ENCODE results near the gene PRSS56. TPM values are rescaled to one million over a fixed set of nuclear protein-coding genes. Genes with fewer than 3 reads are reported as not detected.

The PRSS56 gene
- total and polyA plus RNA-seq, 2 of the 13 experiments (the other 11 are each of a cell fraction or from before 2014, with no cell fraction given), result not detected

GRCh38 chr2:232485757-232486557 is 34.2 kb upstream of the PRSS56 start:
- H3K79me2 ChIP-seq (ENCODE audit: insufficient read depth, low read length), result no peaks in the 10 kb centered on the region
- ATAC-seq, result no peak
- H2AFZ ChIP-seq (ENCODE audit: low read length), result no peak overlapping the region
- intact Hi-C loops (cut with micrococcal nuclease; ENCODE audit: unreplicated experiment) (no loop called here), in situ Hi-C loops (cut with HindIII; ENCODE audit: extremely low pct_ligation_motif_present, low pct_unique_long_range_greater_than_20kb) (no loop called here)
- H4K20me1 ChIP-seq (ENCODE audit: insufficient read depth, low read length), result no peaks in the 10 kb centered on the region; the same call in 1 of the 2 replicates
- H3K4me1 ChIP-seq (ENCODE audit: insufficient read depth, low read length), result no peaks in the 10 kb centered on the region
- WGBS (ENCODE audit: low lambda C conversion rate), result 82% methylated on average over 83 of the region's 111 CpGs
- FAIRE-seq, result no peak
- no peak overlapping the region for H3K4me2 ChIP-seq (ENCODE audit: low read depth, low read length)
- H3K4me3 ChIP-seq (replicated peaks in 1 of 3; ENCODE audit: insufficient read depth in 1 of 3, low read depth in 2 of 3, low read length in 3 of 3), result no peak overlapping the region
- TF ChIP-seq ZNF441 (CRISPR knock-in tag; IDR thresholded peaks at IDR 0.05; ENCODE audit: borderline replicate concordance) (no peak), ZNF292 (CRISPR knock-in tag; IDR thresholded peaks at IDR 0.05; ENCODE audit: borderline replicate concordance, low read depth) (no peak), ZC3H13 (CRISPR knock-in tag; IDR thresholded peaks at IDR 0.05) (no peak), ZNF704 (CRISPR knock-in tag; IDR thresholded peaks at IDR 0.05; ENCODE audit: borderline replicate concordance) (no peak), GATAD1 (CRISPR knock-in tag; IDR thresholded peaks at IDR 0.05) (no peak), MLXIP (CRISPR knock-in tag; IDR thresholded peaks at IDR 0.05; ENCODE audit: borderline replicate concordance) (no peak), TFE3 (CRISPR knock-in tag; IDR thresholded peaks at IDR 0.05) (no peak)
- TF ChIP-seq, protein P1, sequence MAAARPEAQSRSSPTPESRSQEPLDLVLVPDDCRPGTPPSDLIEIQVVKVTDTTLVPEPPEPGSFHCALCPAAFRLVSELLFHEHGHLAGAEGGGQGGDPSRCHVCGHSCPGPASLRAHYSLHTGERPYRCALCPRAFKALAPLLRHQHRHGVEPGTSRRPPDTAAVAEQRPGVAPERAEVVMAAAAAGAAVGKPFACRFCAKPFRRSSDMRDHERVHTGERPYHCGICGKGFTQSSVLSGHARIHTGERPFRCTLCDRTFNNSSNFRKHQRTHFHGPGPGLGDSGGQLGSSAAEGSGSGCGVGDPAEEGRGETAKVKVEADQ (CRISPR knock-in tag; IDR thresholded peaks at IDR 0.05; ENCODE audit: borderline replicate concordance), result no peak
- ChIA-PET POLR2A (no interaction called here), CTCF (ENCODE audit: low intra/inter-chr PET ratio, low total read pairs) (no interaction called here)
- no peak overlapping the region for H3K27ac ChIP-seq (ENCODE audit: extremely low read length, insufficient read depth, low read length)
- no TSS peak for BruUV-seq (replicated peaks)
- no peak overlapping the region for H3K9ac ChIP-seq (ENCODE audit: insufficient read depth, low read depth, low read length)
- peaks cover 31 to 88% of the 10 kb centered on the region in 2 experiments for H3K27me3 ChIP-seq (ENCODE audit: control insufficient read depth in 1 of 2, insufficient read depth in 2 of 2, low read length in 2 of 2)
- no peak for DNase-seq (ENCODE audit: low spot score)
- H3K36me3 ChIP-seq (replicated peaks in 1 of 2; ENCODE audit: control insufficient read depth in 1 of 2, insufficient read depth in 2 of 2, low read length in 2 of 2), result no peaks in the 10 kb centered on the region
- H3K9me3 ChIP-seq (ENCODE audit: low read length), result no peaks in the 10 kb centered on the region

Measured in HepG2 (cell line).